ENCODE data around the gene CHMP5.
A peak's percentile ranks its signal among the peaks of the same experiment; 100 is the strongest.

GRCh38 chr9:33290247-33291030 lies 25.6 kb downstream of the CHMP5 start, which contains the start of gene NFX1:
- TF ChIP-seq CTCF (IDR thresholded peaks at IDR 0.05) (no peak), POLR2A (IDR thresholded peaks at IDR 0.05) (peak; percentile 79 to 91)

All from Peyer's patch (tissue), 4 donors.